Heart left ventricle (tissue), 16 donors: ENCODE measurements around the gene SHC3. TPM values are rescaled to one million over a fixed set of nuclear protein-coding genes. Genes with fewer than 3 reads are reported as not detected.

ENCODE experiments used
- ATAC-seq, 4 donors: fragments of 200-7000 bp; cut with Tn5 transposase; one replicate each; pipeline ENCODE4 v1.9.1; 2020 to 2022; ENCODE audit warnings: moderate library complexity in 4 of 4, mild to moderate bottlenecking in 3 of 4, moderate number of reproducible peaks in 1 of 4
- DNase-seq, 5 donors: peaks; one replicate each; pipeline ENCODE4 v3.0.0-alpha.2; 2020
- H3K27ac ChIP-seq, 12 donors: fragments of 200-600 bp; sonication (generic) in 4 of 12; one replicate each; pipeline versions ENCODE4 v1.5.0 to v1.8.0; 2016 to 2022; ENCODE audit warnings: mild to moderate bottlenecking in 2 of 12
- H3K27me3 ChIP-seq, 9 donors: fragments of 200-600 bp; sonication (generic) in 2 of 9; one replicate each; pipeline versions ENCODE4 v1.5.1 to v1.8.0; 2016 to 2022; ENCODE audit warnings: mild to moderate bottlenecking in 3 of 9
- H3K36me3 ChIP-seq, 9 donors: fragments of 200-600 bp; sonication (generic) in 2 of 9; one replicate each; pipeline versions ENCODE4 v1.5.0 to v1.8.0; 2018 to 2022; ENCODE audit warnings: mild to moderate bottlenecking in 2 of 9
- H3K4me1 ChIP-seq, 12 donors: fragments of 200-600 bp; sonication (generic) in 4 of 12; one replicate each; pipeline versions ENCODE4 v1.5.0 to v1.8.0; 2016 to 2022; ENCODE audit warnings: mild to moderate bottlenecking in 3 of 12
- H3K4me3 ChIP-seq, 12 donors: fragments of 200-600 bp; sonication (generic) in 4 of 12; one replicate each; pipeline versions ENCODE4 v1.5.0 to v1.8.0; 2017 to 2022; ENCODE audit warnings: mild to moderate bottlenecking in 9 of 12, moderate library complexity in 4 of 12
- H3K9me3 ChIP-seq, 12 donors: fragments of 200-600 bp; sonication (generic) in 4 of 12; one replicate each; pipeline versions ENCODE4 v1.5.0 to v1.8.0; 2016 to 2022; ENCODE audit warnings: mild to moderate bottlenecking in 1 of 12
- POLR2A ChIP-seq, 2 donors: fragments of 450-650 bp; IDR thresholded peaks; one replicate each; pipeline ENCODE4 v1.6.1; 2017; ENCODE audit warnings: antibody characterized with exemption in 2 of 2, mild to moderate bottlenecking in 2 of 2, moderate library complexity in 2 of 2
- WGBS, 4 donors: extraction: QIAGEN DNeasy Blood & Tissue Kit in 2 of 4; methylation state at CpG; one replicate each; pipeline versions ENCODE4 v1.1.5 to v1.1.7; 2013 to 2018; 5-methylcytosine and 5-hydroxymethylcytosine counted together
- intact Hi-C, 10 donors: fragments of 100-400 bp; cut with DNase I; formaldehyde crosslinking; loops; one replicate each; pipeline versions ENCODE4 v1.11.1 to v1.14.2; 2022
- polyA plus RNA-seq, 2 donors: library from polyadenylated mRNA; stranded (reverse); fragments of 200-250 nt; gene quantifications; one replicate each; pipeline ENCODE4 v1.2.3, GENCODE V29; 2013
- total RNA-seq, 9 donors: library from RNA; depleted of rRNA in 2 of 9; stranded (reverse); fragments of >200 nt in 2 of 9; fragmentation: NEBNext Ultra II Directional in 3 of 9; extraction: Animal tissue kit (Norgen Biotek cat#: 25700) in 3 of 9; gene quantifications; one replicate each; pipeline versions ENCODE4 v1.1.0 to v1.2.4, GENCODE V29; 2016 to 2023
- TF ChIP-seq, protein P1 (sequence below), 12 donors: fragments of 200-600 bp; sonication (generic) in 4 of 12; IDR thresholded peaks; one replicate each; pipeline versions ENCODE4 v1.5.0 to v1.8.0; 2018 to 2022; ENCODE audit warnings: antibody characterized with exemption in 12 of 12, mild to moderate bottlenecking in 5 of 12
- donor health status: ischemic (EF 13 %, LVEDD 7.1; RV severe dilation, severe dysfunction).
- donor health status: healthy with polysubstance abuse.
- donor health status: DM: no; HTN: yes; CAD: no.
- donor health status: DM: no; HTN: no; CAD: no.
- donor health status: ischemic (EF 25% LVEDD 6.9; RV normal size, moderate dysfunction).
- donor health status: ischemic (EF 25% LVEDD 5.7; RV mildly dilated, moderate dysfunction).
- donor health status: healthy.
- donor health status: DM: yes; HTN: yes; CAD: no.
- donor health status: ischemic (EF 35%, LVEDD 5.7; RV mildly dilated, moderate dysfunction).
- donor health status: nonischemic (EF 11% LVEDD 7.7; RV severe dilation, severe dysfunction).
- donor health status: DM: yes; HTN: yes; CAD: no.
- donor health status: PGD.
- donor health status: ischemic (EF 29% LVEDD 5.4; RV normal size, mild dysfunction).
- donor health status: nonischemic (EF 23%, LVEDD 6.1; RV moderate dilation, normal function).

Gene SHC3
- total and polyA plus RNA-seq, 11 donors: 0.20 to 4.3 (median 0.52) TPM

DNA sequence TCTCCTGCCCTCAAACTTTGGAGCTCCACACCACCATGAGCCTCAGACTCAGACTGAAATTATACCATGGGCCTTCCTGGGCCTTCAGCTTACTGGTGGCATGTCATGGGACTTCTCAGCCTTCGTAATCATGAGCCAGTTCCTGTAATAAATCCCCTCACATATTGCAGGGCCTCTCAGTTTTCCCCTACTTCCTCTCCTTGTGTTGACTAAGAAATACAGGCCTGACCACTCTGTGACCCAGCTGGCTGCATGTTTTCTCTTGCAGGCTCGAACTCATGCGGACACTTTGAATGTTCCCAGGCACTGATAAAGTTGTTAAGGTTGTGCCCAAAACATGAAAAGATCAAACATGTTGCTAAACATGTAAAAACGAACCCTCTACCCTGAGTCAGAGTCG is 26.2 kb upstream of the SHC3 start:
- Histone ChIP-seq H3K27ac (no peak overlapping the region), H3K27me3 (no peaks in the 10 kb centered on the region), H3K4me3 (no peak overlapping the region), H3K9me3 (no peaks in the 10 kb centered on the region), H3K4me1 (no peaks in the 10 kb centered on the region), H3K36me3 (no peaks in the 10 kb centered on the region)
- DNase-seq (no peak), ATAC-seq (no peak)
- WGBS, 4 donors: 71 to 91% (median 78%) methylated on average over 5 of the region's 5 CpGs
- intact Hi-C loops: no loop called here
- TF ChIP-seq, protein P1, sequence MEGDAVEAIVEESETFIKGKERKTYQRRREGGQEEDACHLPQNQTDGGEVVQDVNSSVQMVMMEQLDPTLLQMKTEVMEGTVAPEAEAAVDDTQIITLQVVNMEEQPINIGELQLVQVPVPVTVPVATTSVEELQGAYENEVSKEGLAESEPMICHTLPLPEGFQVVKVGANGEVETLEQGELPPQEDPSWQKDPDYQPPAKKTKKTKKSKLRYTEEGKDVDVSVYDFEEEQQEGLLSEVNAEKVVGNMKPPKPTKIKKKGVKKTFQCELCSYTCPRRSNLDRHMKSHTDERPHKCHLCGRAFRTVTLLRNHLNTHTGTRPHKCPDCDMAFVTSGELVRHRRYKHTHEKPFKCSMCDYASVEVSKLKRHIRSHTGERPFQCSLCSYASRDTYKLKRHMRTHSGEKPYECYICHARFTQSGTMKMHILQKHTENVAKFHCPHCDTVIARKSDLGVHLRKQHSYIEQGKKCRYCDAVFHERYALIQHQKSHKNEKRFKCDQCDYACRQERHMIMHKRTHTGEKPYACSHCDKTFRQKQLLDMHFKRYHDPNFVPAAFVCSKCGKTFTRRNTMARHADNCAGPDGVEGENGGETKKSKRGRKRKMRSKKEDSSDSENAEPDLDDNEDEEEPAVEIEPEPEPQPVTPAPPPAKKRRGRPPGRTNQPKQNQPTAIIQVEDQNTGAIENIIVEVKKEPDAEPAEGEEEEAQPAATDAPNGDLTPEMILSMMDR (IDR thresholded peaks at IDR 0.05): no peak
- no peak for TF ChIP-seq POLR2A (IDR thresholded peaks at IDR 0.05)

DNA sequence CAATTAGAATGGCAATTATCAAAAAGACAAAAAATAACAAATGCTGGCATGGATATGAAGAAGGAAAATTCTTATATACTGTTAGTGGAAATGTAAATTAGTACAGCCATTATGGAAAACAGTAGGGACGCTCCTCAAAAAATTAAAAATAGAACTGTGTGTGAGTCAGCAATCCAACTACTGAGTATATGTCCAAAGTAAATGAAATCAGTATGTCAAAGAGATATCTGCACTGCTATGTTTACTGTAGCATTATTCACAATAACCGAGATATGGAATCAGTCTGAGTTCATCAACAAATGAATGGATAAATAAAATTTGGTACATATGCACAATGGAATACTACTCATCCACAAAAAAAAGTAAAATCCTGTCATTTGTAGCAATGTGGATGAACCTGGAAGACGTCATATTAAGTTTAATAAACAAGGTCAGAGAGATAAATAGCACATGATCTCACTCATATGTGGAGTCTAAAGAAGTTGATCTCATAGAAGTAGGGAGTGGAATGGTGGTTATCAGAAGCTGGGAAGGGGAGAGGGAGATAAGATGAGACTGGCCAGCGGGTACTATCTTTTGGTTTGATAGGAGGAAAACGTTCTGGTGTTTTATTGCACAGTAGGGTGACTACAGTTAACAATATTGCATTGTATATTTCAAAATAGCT is 16.6 kb upstream of the SHC3 start:
- Histone ChIP-seq H3K36me3 (no peaks in the 10 kb centered on the region), H3K4me3 (no peak overlapping the region), H3K4me1 (no peaks in the 10 kb centered on the region), H3K9me3 (peaks cover 0 to 44% (median 18%) of the 10 kb centered on the region in 12 donors), H3K27ac (no peak overlapping the region), H3K27me3 (no peaks in the 10 kb centered on the region)
- ATAC-seq (no peak), DNase-seq (no peak)
- WGBS, 4 donors: 39 to 42% (median 40%) methylated on average over 5 of the region's 5 CpGs
- TF ChIP-seq, protein P1 (IDR thresholded peaks at IDR 0.05): no peak
- TF ChIP-seq POLR2A (IDR thresholded peaks at IDR 0.05): no peak
- intact Hi-C loops: no loop called here

DNA sequence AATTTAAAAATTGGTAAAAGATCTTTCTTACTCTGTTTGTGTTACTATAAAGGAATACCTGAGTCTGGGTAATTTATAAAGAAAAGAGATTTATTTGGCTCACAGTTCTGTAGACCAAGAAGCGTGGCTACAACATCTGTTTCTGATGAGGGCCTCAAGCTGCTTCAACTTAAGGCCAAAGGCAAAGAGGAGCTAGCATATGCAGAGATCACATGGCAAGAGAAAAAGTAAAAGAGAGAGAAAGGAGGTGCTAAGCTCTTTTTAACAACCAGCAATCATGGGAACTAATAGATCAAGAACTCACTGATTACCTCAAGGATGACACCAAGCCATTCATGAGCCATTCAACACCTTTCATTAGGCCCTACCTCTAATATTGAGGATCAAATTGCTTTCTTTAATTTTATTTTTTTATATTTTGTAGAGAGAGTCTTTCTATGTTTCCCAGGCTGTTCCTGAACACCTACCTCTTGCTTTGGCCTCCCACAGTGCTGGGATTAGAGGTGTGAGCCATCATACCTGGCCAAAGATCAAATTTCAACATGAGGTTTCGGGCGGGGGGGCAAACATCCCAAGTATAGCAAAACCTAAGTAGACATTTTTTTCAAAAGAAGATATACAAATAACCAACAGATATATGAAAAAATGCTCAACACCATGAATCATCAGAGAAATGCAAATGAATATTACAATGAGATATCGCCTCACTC is 16.0 kb upstream of the SHC3 start:
- 83 to 93% (median 88%) methylated on average over 4 of the region's 4 CpGs for WGBS, 4 donors
- peaks cover 0 to 44% (median 18%) of the 10 kb centered on the region in 12 donors for H3K9me3 ChIP-seq
- TF ChIP-seq, protein P1 (IDR thresholded peaks at IDR 0.05): no peak
- H3K36me3 ChIP-seq: no peaks in the 10 kb centered on the region
- intact Hi-C loops: no loop called here
- no peak overlapping the region for H3K4me3 ChIP-seq
- no peaks in the 10 kb centered on the region for H3K4me1 ChIP-seq
- DNase-seq (no peak), ATAC-seq (no peak)
- no peak overlapping the region for H3K27ac ChIP-seq
- H3K27me3 ChIP-seq: no peaks in the 10 kb centered on the region

DNA sequence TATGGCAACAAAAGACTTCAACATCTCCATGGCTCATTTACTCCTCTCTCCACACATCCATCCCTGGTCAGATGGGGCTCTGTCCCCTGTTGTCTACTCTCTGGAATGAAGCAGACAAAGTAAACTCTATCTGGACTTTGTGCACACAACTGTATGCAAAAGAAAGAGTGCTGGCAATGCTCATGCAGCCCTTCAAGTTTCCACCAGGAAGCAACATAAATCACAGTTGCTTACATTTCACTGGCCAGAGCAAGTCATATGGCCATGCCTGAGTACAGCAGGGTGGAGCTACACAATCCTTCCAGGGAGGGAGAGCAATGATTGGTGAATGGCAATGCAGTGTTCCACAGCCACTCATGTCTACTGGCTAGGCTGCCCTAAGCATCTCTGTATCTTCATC is 12.4 kb upstream of the SHC3 start:
- Histone ChIP-seq H3K9me3 (peaks cover 0 to 24% (median 6%) of the 10 kb centered on the region in 12 donors), H3K4me3 (no peak overlapping the region), H3K27ac (no peak overlapping the region), H3K27me3 (no peaks in the 10 kb centered on the region), H3K4me1 (no peaks in the 10 kb centered on the region), H3K36me3 (no peaks in the 10 kb centered on the region)
- DNase-seq (no peak), ATAC-seq (no peak)
- intact Hi-C loops: no loop called here
- TF ChIP-seq, protein P1 (IDR thresholded peaks at IDR 0.05): no peak
